ENCODE results near the gene WSB2. TPM values are rescaled to one million over a fixed set of nuclear protein-coding genes. Genes with fewer than 3 reads are reported as not detected.
"Not testable (repeated sequence)": the region's sequence is repeated elsewhere in the genome, so short reads cannot be mapped to it uniquely, and the experiment has no call there.

WSB2 gene
- total RNA-seq, 4 donors from 2014 or later: 22.4 to 59.2 (median 45.0) TPM

DNA sequence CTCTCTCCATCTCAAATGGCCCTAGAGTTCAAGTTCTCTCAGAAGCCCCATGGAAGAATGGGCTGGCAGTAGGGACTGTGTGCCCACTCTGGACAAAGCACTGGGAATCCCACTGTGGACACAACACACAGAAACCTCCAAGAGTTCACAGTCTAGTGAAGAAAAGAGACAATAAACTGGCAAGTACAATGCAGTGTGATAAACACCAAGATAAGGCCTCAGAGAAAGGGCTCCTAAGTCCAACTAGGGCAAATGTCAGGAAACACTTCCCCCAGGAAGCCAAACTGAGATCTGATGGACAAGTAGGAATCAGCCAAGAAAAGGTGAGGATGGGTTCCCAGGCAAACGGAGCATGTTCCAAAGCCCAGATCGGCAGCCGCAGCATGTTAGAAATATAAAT, 37.4 kb upstream of the WSB2 start:
- H3K4me1 ChIP-seq: peaks cover 0 to 3% of the 10 kb centered on the region in 2 donors
- H3K36me3 ChIP-seq: no peaks in the 10 kb centered on the region
- H3K4me3 ChIP-seq: no peak overlapping the region
- H3K27ac ChIP-seq: no peak overlapping the region
- no peaks in the 10 kb centered on the region for H3K27me3 ChIP-seq
- intact Hi-C loops (cut with DNase I; ENCODE audit: low total_unique reads): no loop called here
- TF ChIP-seq CTCF (IDR thresholded peaks at IDR 0.05) (no peak), POLR2A (IDR thresholded peaks at IDR 0.05) (no peak)
- no peak for DNase-seq
- H3K9me3 ChIP-seq: no peaks in the 10 kb centered on the region

DNA sequence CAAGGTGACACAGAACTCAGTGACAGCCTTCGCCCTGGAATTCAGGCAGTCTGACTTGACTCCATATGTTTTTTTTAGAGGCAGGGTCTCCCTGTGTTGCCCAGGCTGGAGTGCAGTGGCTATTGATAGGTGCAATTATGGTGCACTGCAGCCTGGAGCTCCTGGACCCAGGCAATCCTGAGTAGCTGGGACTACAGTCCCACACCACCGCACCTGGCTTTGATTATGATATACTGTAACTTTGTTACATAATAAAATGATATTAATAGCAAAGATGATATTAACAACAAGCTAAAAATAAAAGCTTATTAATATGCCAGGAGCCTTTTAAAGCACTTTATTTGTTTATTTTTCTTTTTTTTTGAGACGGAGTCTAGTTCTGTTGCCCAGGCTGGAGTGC, 33.1 kb upstream of the WSB2 start:
- Histone ChIP-seq H3K27ac (no peak overlapping the region), H3K4me1 (no peaks in the 10 kb centered on the region), H3K4me3 (no peak overlapping the region), H3K36me3 (no peaks in the 10 kb centered on the region), H3K9me3 (no peaks in the 10 kb centered on the region), H3K27me3 (no peaks in the 10 kb centered on the region)
- DNase-seq: no peak
- intact Hi-C loops (cut with DNase I; ENCODE audit: low total_unique reads): no loop called here
- TF ChIP-seq POLR2A (IDR thresholded peaks at IDR 0.05) (no peak), CTCF (IDR thresholded peaks at IDR 0.05) (no peak)

GRCh38 chr12:118089782-118090181, 28.8 kb upstream of the WSB2 start:
- H3K36me3 ChIP-seq: no peaks in the 10 kb centered on the region
- TF ChIP-seq CTCF (IDR thresholded peaks at IDR 0.05) (no peak), POLR2A (IDR thresholded peaks at IDR 0.05) (no peak)
- no peaks in the 10 kb centered on the region for H3K4me1 ChIP-seq
- H3K9me3 ChIP-seq: no peaks in the 10 kb centered on the region
- H3K27me3 ChIP-seq: no peaks in the 10 kb centered on the region
- DNase-seq: no peak
- no peak overlapping the region for H3K4me3 ChIP-seq
- intact Hi-C loops (cut with DNase I; ENCODE audit: low total_unique reads): no loop called here
- no peak overlapping the region for H3K27ac ChIP-seq

- no peaks in the 10 kb centered on the region for H3K27me3 ChIP-seq
- no peaks in the 10 kb centered on the region for H3K4me1 ChIP-seq
- H3K36me3 ChIP-seq: no peaks in the 10 kb centered on the region
- H3K4me3 ChIP-seq: no peak overlapping the region
- TF ChIP-seq POLR2A (IDR thresholded peaks at IDR 0.05) (no peak), CTCF (IDR thresholded peaks at IDR 0.05) (no peak)
- intact Hi-C loops (cut with DNase I; ENCODE audit: low total_unique reads): no loop called here
- H3K9me3 ChIP-seq: no peaks in the 10 kb centered on the region
- H3K27ac ChIP-seq: no peak overlapping the region
- DNase-seq: no peak
Measured at GRCh38 chr12:118082161-118082560, 21.2 kb upstream of the WSB2 start.

GRCh38 chr12:118081521-118081920, 20.5 kb upstream of the WSB2 start:
- H3K4me1 ChIP-seq; intact Hi-C loops (cut with DNase I; ENCODE audit: low total_unique reads); H3K27me3 ChIP-seq; DNase-seq; H3K4me3 ChIP-seq; H3K27ac ChIP-seq; H3K36me3 ChIP-seq; H3K9me3 ChIP-seq: not testable (repeated sequence)

DNA sequence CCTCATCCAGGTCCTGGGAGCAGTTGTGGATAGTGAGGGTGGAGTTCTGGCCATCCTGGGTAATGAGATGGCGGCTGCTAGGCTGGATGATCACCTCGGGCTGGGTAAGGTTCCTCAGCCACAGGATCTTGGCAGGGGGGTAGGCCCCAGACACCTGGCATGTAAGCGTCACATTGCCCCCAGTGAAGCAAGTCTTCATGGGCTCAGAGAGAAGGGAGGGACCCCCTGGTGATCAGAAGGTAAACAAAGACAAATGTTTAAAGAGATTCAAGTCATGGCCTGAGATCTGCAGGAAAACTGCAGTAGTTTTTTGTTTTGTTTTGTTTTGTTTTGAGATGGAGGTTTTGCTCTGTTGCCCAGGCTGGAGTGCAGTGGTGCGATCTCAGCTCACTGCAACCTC, 12.8 kb upstream of the WSB2 start:
- no peaks in the 10 kb centered on the region for H3K9me3 ChIP-seq
- DNase-seq: no peak
- no peaks in the 10 kb centered on the region for H3K27me3 ChIP-seq
- H3K27ac ChIP-seq: no peak overlapping the region
- intact Hi-C loops (cut with DNase I; ENCODE audit: low total_unique reads): no loop called here
- H3K36me3 ChIP-seq: no peaks in the 10 kb centered on the region
- no peaks in the 10 kb centered on the region for H3K4me1 ChIP-seq
- no peak for TF ChIP-seq CTCF (IDR thresholded peaks at IDR 0.05)
- TF ChIP-seq POLR2A (IDR thresholded peaks at IDR 0.05): no peak
- no peak overlapping the region for H3K4me3 ChIP-seq

Measured in uterus (tissue), 4 donors.